GM12892 (cell line): ENCODE measurements around the gene SHISA7.

Experiments used
- POLR2A ChIP-seq: IDR thresholded peaks from 2 replicates; pipeline ENCODE4 v1.6.1; 2011; ENCODE audit warnings: low read depth, low read length, control low read depth
- POLR2AphosphoS5 ChIP-seq: IDR thresholded peaks from 2 replicates; pipeline ENCODE4 v1.6.1; 2011; ENCODE audit warnings: low read depth, low read length, control low read depth
- TAF1 ChIP-seq: IDR thresholded peaks from 2 replicates; pipeline ENCODE4 v1.6.1; 2011; ENCODE audit warnings: low read depth, mild to moderate bottlenecking, control low read depth, low read length, borderline replicate concordance

DNA sequence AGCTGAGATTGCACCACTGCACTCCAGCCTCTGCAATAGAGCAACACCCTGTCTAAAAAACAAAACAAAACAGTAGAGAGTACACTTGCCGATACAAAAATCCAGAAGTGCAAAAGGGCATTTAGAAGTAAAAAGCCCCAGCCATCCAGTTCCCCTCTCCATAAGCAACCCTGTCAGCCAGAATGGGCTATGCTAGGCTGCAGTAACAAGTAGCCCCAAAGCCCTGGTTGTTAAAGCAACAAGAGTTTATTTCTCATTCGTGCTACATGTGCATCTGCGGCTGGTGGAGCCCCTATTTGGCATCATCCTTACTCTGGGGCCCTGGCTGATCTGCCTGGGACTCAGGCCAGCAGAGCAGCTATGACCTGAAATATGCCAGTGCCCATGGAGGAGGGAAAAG, 18.6 kb downstream of the SHISA7 start:
- TF ChIP-seq TAF1 (no peak), POLR2AphosphoS5 (no peak), POLR2A (no peak)
